Keratinocyte (primary cell): Measurements from ENCODE around the gene TKT.
A peak's percentile ranks its signal among the peaks of the same experiment; 100 is the strongest.

Experiments
- EZH2 ChIP-seq: IDR thresholded peaks from one replicate; pipeline ENCODE4 v1.6.1; 2012; ENCODE audit warnings: inconsistent platforms, mild to moderate bottlenecking, low read length, moderate library complexity
- TF ChIP-seq, protein P1 (sequence below), 3 experiments: IDR thresholded peaks in 1 of 3; conservative IDR thresholded peaks in 1 of 3; optimal IDR thresholded peaks in 1 of 3; 2 replicates in 2 of 3; 3 replicates in 1 of 3; pipeline versions ENCODE3 to v1.5.1; 2011; ENCODE audit warnings: low read length in 3 of 3, mild to moderate bottlenecking in 3 of 3, moderate library complexity in 2 of 3, control low read depth in 1 of 3, inconsistent platforms in 1 of 3; ENCODE audit not compliant: insufficient read depth in 2 of 3; ENCODE audit errors: extremely low read depth in 1 of 3

- TF ChIP-seq, protein P1, sequence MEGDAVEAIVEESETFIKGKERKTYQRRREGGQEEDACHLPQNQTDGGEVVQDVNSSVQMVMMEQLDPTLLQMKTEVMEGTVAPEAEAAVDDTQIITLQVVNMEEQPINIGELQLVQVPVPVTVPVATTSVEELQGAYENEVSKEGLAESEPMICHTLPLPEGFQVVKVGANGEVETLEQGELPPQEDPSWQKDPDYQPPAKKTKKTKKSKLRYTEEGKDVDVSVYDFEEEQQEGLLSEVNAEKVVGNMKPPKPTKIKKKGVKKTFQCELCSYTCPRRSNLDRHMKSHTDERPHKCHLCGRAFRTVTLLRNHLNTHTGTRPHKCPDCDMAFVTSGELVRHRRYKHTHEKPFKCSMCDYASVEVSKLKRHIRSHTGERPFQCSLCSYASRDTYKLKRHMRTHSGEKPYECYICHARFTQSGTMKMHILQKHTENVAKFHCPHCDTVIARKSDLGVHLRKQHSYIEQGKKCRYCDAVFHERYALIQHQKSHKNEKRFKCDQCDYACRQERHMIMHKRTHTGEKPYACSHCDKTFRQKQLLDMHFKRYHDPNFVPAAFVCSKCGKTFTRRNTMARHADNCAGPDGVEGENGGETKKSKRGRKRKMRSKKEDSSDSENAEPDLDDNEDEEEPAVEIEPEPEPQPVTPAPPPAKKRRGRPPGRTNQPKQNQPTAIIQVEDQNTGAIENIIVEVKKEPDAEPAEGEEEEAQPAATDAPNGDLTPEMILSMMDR (optimal IDR thresholded peaks at IDR 0.05 in 1 of 3, IDR thresholded peaks at IDR 0.05 in 1 of 3, conservative IDR thresholded peaks at IDR 0.05 in 1 of 3; ENCODE audit: extremely low read depth in 1 of 3, insufficient read depth in 2 of 3, low read length in 3 of 3), result peak; percentile 93 to 99 (median 94)
- no peak for TF ChIP-seq EZH2
Measured at GRCh38 chr3:53219895-53220483, 35.8 kb downstream of the TKT start.
